ENCODE measurements around the gene PLA2G3.

DNA sequence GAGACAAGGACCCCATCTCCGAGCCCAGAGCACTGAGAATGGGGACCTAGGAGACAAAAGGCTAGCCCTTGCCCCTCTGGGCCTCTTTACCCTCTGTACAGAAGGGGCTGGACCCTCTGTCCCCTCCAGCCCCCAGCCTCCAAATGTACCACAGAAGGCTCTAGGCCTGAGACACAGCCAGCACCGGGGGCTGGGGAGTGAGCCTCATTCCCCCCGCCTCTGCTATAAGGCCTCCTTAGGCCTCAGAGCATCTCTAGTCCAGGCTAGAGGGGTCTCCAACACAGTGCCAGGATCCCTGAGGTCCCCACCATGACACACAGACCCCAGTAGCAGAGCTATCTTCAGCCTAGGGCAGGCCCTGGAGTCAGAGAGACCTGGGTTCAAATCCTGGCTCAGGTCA, 54.4 kb downstream of the PLA2G3 start:
- TF ChIP-seq MAX (IDR thresholded peaks at IDR 0.05) (no peak), CREB1 (IDR thresholded peaks at IDR 0.05; ENCODE audit: low read depth) (no peak), REST (IDR thresholded peaks at IDR 0.05; ENCODE audit: low read depth) (no peak), TAF1 (IDR thresholded peaks at IDR 0.05; ENCODE audit: low read depth) (no peak), EP300 (IDR thresholded peaks at IDR 0.05; ENCODE audit: borderline replicate concordance) (no peak), RAD21 (IDR thresholded peaks at IDR 0.05; ENCODE audit: low read depth) (no peak), TEAD4 (IDR thresholded peaks at IDR 0.05) (no peak), TCF12 (IDR thresholded peaks at IDR 0.05; ENCODE audit: low read depth) (no peak), CEBPB (IDR thresholded peaks at IDR 0.05) (no peak), YY1 (IDR thresholded peaks at IDR 0.05; ENCODE audit: low read depth) (no peak), EGR1 (IDR thresholded peaks at IDR 0.05) (no peak), ZBTB7A (IDR thresholded peaks at IDR 0.05; ENCODE audit: low read depth) (no peak), FOXM1 (IDR thresholded peaks at IDR 0.05; ENCODE audit: borderline replicate concordance, low read depth) (no peak)
- TF ChIP-seq, protein P1, sequence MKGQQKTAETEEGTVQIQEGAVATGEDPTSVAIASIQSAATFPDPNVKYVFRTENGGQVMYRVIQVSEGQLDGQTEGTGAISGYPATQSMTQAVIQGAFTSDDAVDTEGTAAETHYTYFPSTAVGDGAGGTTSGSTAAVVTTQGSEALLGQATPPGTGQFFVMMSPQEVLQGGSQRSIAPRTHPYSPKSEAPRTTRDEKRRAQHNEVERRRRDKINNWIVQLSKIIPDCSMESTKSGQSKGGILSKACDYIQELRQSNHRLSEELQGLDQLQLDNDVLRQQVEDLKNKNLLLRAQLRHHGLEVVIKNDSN (IDR thresholded peaks at IDR 0.05) = no peak
